Liver (tissue), 9 donors: ENCODE results near the gene MUS81. TPM values are rescaled to one million over a fixed set of nuclear protein-coding genes. Genes with fewer than 3 reads are reported as not detected.

Experiments used
- DNase-seq: peaks from one replicate; pipeline ENCODE4 v3.0.0-alpha.2; 2017; ENCODE audit warnings: low spot score
- H3K27ac ChIP-seq, 2 donors: one replicate each; pipeline ENCODE4 v1.7.0; 2013; ENCODE audit warnings: inconsistent platforms in 2 of 2, low read length in 2 of 2, control low read depth in 1 of 2, low read depth in 1 of 2, mild to moderate bottlenecking in 1 of 2
- H3K27me3 ChIP-seq, 4 donors: one replicate each; pipeline versions ENCODE4 v1.6.1 to v1.7.0; 2013; ENCODE audit warnings: low read length in 3 of 4, inconsistent platforms in 1 of 4, mild to moderate bottlenecking in 1 of 4, moderate library complexity in 1 of 4; ENCODE audit not compliant: control insufficient read depth in 4 of 4, insufficient read depth in 4 of 4
- H3K36me3 ChIP-seq, 4 donors: one replicate each; pipeline versions ENCODE4 v1.6.1 to v1.7.0; 2013; ENCODE audit warnings: low read length in 3 of 4, mild to moderate bottlenecking in 3 of 4, low read depth in 1 of 4, moderate library complexity in 1 of 4; ENCODE audit not compliant: control insufficient read depth in 4 of 4, insufficient read depth in 3 of 4
- H3K4me1 ChIP-seq, 4 donors: one replicate each; pipeline versions ENCODE4 v1.6.1 to v1.7.0; 2013; ENCODE audit warnings: low read length in 3 of 4, mild to moderate bottlenecking in 3 of 4, moderate library complexity in 1 of 4; ENCODE audit not compliant: control insufficient read depth in 4 of 4, insufficient read depth in 4 of 4
- H3K4me3 ChIP-seq, 3 donors: one replicate each; pipeline versions ENCODE4 v1.6.1 to v1.7.0; 2013; ENCODE audit warnings: low read length in 3 of 3, control low read depth in 1 of 3, low read depth in 1 of 3, mild to moderate bottlenecking in 1 of 3
- H3K9ac ChIP-seq, 2 donors: one replicate each; pipeline ENCODE4 v1.7.0; 2013; ENCODE audit warnings: low read length in 2 of 2, mild to moderate bottlenecking in 2 of 2, moderate library complexity in 2 of 2, control low read depth in 1 of 2, low read depth in 1 of 2
- H3K9me3 ChIP-seq, 4 donors: one replicate each; pipeline versions ENCODE4 v1.6.1 to v1.7.0; 2013; ENCODE audit warnings: low read length in 3 of 4; ENCODE audit not compliant: control insufficient read depth in 4 of 4
- CTCF ChIP-seq: fragments of 150-350 bp; IDR thresholded peaks from 2 replicates; pipeline ENCODE4 v1.5.1; 2017; ENCODE audit warnings: improper control_type of control experiment, low read depth, low read length; ENCODE audit not compliant: missing input control
- EGR1 ChIP-seq, 2 donors: IDR thresholded peaks; 2 replicates each; pipeline ENCODE4 v1.6.1; 2016 to 2018; ENCODE audit warnings: antibody characterized with exemption in 2 of 2, low read depth in 2 of 2
- FOXA1 ChIP-seq: IDR thresholded peaks from 2 replicates; pipeline ENCODE4 v1.6.1; 2016; ENCODE audit warnings: antibody characterized with exemption
- FOXA2 ChIP-seq: IDR thresholded peaks from 2 replicates; pipeline ENCODE4 v1.6.1; 2016; ENCODE audit warnings: antibody characterized with exemption
- GABPA ChIP-seq, 2 donors: IDR thresholded peaks in 1 of 2; conservative IDR thresholded peaks in 1 of 2; 2 replicates each; pipeline ENCODE4 v1.6.1; 2016; ENCODE audit warnings: antibody characterized with exemption in 2 of 2, mild to moderate bottlenecking in 1 of 2, moderate library complexity in 1 of 2
- HNF4A ChIP-seq, 2 donors: conservative IDR thresholded peaks; 2 replicates each; pipeline ENCODE4 v1.6.1; 2016; ENCODE audit warnings: antibody characterized with exemption in 2 of 2, mild to moderate bottlenecking in 2 of 2
- HNF4G ChIP-seq: IDR thresholded peaks from 2 replicates; pipeline ENCODE4 v1.6.1; 2016; ENCODE audit warnings: antibody characterized with exemption
- JUND ChIP-seq, 2 donors: IDR thresholded peaks; 2 replicates each; pipeline ENCODE4 v1.6.1; 2016; ENCODE audit warnings: antibody characterized with exemption in 2 of 2
- MAX ChIP-seq: IDR thresholded peaks from 2 replicates; pipeline ENCODE4 v1.6.1; 2016; ENCODE audit warnings: antibody characterized with exemption
- NR2F2 ChIP-seq: IDR thresholded peaks from 2 replicates; pipeline ENCODE4 v1.6.1; 2016; ENCODE audit warnings: antibody characterized with exemption
- RAD21 ChIP-seq, 2 donors: IDR thresholded peaks; 2 replicates each; pipeline ENCODE4 v1.6.1; 2016; ENCODE audit warnings: antibody characterized with exemption in 2 of 2, mild to moderate bottlenecking in 2 of 2
- REST ChIP-seq: IDR thresholded peaks from 2 replicates; pipeline ENCODE4 v1.6.1; 2016; ENCODE audit warnings: antibody characterized with exemption, mild to moderate bottlenecking
- RXRA ChIP-seq, 2 donors: IDR thresholded peaks; 2 replicates each; pipeline ENCODE4 v1.6.1; 2017 to 2018; ENCODE audit warnings: antibody characterized with exemption in 2 of 2, mild to moderate bottlenecking in 1 of 2
- SP1 ChIP-seq: IDR thresholded peaks from 2 replicates; pipeline ENCODE4 v1.6.1; 2018; ENCODE audit warnings: antibody characterized with exemption, mild to moderate bottlenecking
- TAF1 ChIP-seq: conservative IDR thresholded peaks from 2 replicates; pipeline ENCODE4 v1.6.1; 2016; ENCODE audit warnings: antibody characterized with exemption, mild to moderate bottlenecking
- YY1 ChIP-seq: IDR thresholded peaks from 2 replicates; pipeline ENCODE4 v1.6.1; 2016; ENCODE audit warnings: antibody characterized with exemption, mild to moderate bottlenecking
- WGBS: extraction: QIAGEN DNeasy Blood & Tissue Kit; methylation state at CpG from one replicate; pipeline ENCODE4 v1.1.7; 2013; 5-methylcytosine and 5-hydroxymethylcytosine counted together
- polyA plus RNA-seq, 2 donors: library from polyadenylated mRNA; stranded (reverse) in 1 of 2; unstranded in 1 of 2; fragments of 200-250 nt in 1 of 2; fragments of >200 nt in 1 of 2; fragmentation: Nextera tagmentation in 1 of 2; extraction: Ambion mirVana in 1 of 2; gene quantifications; one replicate each; pipeline versions ENCODE4 v1.2.1 to v1.2.3, GENCODE V29; 2013 to 2015
- total RNA-seq, 2 donors: library from RNA; depleted of rRNA; stranded (reverse); fragments of >200 nt; gene quantifications; one replicate each; pipeline ENCODE4 v1.2.3, GENCODE V29; 2014
- TF ChIP-seq, protein P1 (sequence below): IDR thresholded peaks from 2 replicates; pipeline ENCODE4 v1.6.1; 2016; ENCODE audit warnings: antibody characterized with exemption
- TF ChIP-seq, protein P2 (sequence below): IDR thresholded peaks from 2 replicates; pipeline ENCODE4 v1.6.1; 2016; ENCODE audit warnings: antibody characterized with exemption
- donor health status: healthy.
- donor health status: healthy.
- donor health status: healthy.
- donor health status: healthy.
- donor health status: healthy.

MUS81 gene
- total and polyA plus RNA-seq, 4 donors, result 11.0 to 24.7 (median 16.5) TPM

DNA sequence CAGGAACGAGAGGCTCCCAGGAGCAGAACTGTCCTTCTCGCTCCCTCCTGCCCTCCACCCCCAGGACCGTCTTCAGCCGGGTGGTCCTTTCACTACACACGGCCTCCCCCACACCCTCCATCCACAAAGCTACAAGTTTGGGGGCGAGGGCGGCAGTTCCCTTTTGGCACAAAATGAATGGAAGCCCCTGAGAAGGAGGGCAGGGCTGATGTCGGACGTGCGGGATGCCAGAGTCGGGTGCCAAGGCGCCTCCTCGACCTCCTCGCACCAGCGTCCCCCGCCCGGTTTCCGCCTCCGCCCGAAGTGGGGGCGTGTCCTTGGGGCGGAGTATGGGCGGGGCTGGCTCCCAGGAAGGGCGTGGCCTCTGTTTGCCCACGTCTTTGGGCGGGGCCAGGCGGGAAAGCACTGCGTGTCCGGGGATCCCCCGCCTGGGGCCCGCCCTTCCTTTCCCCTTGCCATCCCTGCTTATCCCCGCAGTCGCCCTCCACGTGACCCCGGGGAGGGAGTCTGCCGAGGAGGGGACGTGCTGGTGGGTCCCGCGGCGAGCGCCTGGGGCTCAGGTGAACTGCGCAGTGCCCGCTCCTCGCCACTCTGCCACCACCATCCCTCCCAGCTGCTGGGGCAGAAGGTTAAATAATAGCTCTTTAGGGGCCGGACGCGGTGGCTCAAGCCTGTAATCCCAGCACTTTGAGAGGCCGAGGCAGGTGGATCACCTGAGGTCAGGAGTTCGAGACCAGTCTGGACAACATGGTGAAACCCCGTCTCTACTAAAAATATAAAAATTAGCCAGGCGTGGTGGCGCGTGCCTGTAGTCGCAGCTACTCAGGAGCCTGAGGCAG is 13.3 kb downstream of the MUS81 start:
- Histone ChIP-seq H3K4me3 (peak overlapping the region; percentile 4 to 41 (median 41)), H3K27me3 (no peaks in the 10 kb centered on the region), H3K4me1 (peaks cover 0 to 20% (median 6%) of the 10 kb centered on the region in 4 donors), H3K9ac (peak overlapping the region in 1 of 2 donors; percentile 56), H3K36me3 (no peaks in the 10 kb centered on the region), H3K9me3 (no peaks in the 10 kb centered on the region), H3K27ac (peak overlapping the region; percentile 55 to 61)
- TF ChIP-seq MAX (no peak), RAD21 (IDR thresholded peaks at IDR 0.05) (no peak), RXRA (IDR thresholded peaks at IDR 0.05) (peak; percentile 52 to 71), CTCF (no peak), SP1 (peak; percentile 86), FOXA1 (no peak), REST (peak; percentile 18), GABPA (IDR thresholded peaks at IDR 0.05 in 1 of 2, conservative IDR thresholded peaks at IDR 0.05 in 1 of 2) (peak in 1 of 2 donors; percentile 84), HNF4G (no peak), NR2F2 (peak; percentile 52), JUND (IDR thresholded peaks at IDR 0.05) (no peak), FOXA2 (no peak), TAF1 (no peak), YY1 (peak; percentile 33), EGR1 (IDR thresholded peaks at IDR 0.05; ENCODE audit: low read depth in 2 of 2) (peak; percentile 48 to 49), HNF4A (conservative IDR thresholded peaks at IDR 0.05) (no peak)
- TF ChIP-seq, protein P1, sequence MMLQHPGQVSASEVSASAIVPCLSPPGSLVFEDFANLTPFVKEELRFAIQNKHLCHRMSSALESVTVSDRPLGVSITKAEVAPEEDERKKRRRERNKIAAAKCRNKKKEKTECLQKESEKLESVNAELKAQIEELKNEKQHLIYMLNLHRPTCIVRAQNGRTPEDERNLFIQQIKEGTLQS, result no peak
- TF ChIP-seq, protein P2, sequence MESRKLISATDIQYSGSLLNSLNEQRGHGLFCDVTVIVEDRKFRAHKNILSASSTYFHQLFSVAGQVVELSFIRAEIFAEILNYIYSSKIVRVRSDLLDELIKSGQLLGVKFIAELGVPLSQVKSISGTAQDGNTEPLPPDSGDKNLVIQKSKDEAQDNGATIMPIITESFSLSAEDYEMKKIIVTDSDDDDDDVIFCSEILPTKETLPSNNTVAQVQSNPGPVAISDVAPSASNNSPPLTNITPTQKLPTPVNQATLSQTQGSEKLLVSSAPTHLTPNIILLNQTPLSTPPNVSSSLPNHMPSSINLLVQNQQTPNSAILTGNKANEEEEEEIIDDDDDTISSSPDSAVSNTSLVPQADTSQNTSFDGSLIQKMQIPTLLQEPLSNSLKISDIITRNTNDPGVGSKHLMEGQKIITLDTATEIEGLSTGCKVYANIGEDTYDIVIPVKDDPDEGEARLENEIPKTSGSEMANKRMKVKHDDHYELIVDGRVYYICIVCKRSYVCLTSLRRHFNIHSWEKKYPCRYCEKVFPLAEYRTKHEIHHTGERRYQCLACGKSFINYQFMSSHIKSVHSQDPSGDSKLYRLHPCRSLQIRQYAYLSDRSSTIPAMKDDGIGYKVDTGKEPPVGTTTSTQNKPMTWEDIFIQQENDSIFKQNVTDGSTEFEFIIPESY, result no peak
- DNase-seq, result peak; percentile 98
- WGBS, result 8% methylated on average over 54 of the region's 54 CpGs
